NCI-H345 (cell line): ENCODE data around the gene PSAP.
A peak's percentile ranks its signal among the peaks of the same experiment; 100 is the strongest.

Source experiments
- DNase-seq: peaks from one replicate; lab custom pipeline; 2025; lab: John Stamatoyannopoulos, UW

Gene PSAP

DNA sequence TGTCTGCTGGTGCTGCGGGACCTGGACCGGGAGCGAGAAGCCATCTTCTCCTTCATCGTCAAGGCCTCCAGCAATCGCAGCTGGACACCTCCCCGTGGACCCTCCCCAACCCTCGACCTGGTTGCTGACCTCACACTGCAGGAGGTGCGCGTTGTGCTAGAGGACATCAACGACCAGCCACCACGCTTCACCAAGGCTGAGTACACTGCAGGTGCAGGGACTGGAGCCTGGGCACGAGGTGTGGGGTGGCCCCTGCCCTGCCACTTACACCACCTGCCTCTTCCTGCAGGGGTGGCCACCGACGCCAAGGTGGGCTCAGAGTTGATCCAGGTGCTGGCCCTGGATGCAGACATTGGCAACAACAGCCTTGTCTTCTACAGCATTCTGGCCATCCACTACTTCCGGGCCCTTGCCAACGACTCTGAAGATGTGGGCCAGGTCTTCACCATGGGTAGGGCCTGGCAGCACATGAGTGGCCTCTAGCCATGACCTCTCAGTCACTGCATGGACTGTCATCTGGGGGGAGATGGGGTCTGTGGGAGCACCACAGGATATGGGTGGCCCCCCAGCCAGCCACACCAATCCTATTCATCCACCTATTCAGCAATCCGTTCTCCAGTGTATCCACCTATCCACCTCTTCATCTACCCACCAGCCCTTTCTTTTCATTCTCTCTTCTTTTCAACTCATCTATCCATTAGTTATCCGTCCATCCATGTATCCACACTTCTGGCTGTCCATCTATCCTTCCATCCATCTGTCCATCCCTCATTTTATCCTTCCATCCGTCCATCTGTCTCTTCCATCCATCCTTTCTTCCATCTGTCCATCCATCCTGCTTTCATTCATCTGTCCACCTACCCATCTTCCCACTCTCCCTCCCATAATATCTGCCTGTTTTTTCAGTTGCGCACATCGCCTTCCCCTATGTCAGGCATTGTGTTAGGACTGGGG, 43.2 kb downstream of the PSAP start:
- no peak for DNase-seq

DNA sequence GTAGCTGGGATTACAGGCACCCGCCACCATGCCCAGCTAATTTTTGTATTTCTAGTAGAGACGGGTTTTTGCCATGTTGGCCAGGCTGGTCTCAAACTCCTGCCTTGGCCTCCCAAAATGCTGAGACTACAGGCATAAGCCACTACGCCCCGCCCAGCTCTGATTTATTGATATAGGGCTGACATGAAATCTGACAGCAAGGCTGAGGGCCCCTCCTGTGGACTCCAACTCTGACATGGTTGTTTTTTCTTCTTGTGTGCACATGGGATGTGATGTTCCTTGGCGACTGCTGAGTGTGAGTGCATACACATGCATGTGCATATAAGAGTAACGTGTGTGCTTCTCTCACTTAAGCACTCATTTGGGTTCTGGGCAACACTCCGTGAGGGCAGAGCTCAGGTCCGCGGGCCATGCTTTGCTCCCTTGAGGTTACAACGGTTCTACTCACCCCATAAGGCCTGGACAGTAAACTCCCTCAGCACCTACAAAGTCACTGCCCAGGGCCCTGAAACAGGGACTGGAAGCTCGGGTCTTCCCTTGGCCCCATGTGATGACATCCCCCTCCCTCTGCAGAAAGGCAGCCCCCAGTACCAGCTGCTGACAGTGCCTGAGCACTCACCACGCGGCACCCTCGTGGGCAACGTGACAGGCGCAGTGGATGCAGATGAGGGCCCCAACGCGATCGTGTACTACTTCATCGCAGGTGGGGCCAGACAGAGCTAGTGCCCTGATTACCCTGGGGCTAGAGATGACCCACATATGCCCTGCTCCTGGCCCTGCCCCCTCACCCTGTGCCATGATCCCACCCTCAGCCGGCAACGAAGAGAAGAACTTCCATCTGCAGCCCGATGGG, 44.1 kb downstream of the PSAP start:
- no peak for DNase-seq

DNA sequence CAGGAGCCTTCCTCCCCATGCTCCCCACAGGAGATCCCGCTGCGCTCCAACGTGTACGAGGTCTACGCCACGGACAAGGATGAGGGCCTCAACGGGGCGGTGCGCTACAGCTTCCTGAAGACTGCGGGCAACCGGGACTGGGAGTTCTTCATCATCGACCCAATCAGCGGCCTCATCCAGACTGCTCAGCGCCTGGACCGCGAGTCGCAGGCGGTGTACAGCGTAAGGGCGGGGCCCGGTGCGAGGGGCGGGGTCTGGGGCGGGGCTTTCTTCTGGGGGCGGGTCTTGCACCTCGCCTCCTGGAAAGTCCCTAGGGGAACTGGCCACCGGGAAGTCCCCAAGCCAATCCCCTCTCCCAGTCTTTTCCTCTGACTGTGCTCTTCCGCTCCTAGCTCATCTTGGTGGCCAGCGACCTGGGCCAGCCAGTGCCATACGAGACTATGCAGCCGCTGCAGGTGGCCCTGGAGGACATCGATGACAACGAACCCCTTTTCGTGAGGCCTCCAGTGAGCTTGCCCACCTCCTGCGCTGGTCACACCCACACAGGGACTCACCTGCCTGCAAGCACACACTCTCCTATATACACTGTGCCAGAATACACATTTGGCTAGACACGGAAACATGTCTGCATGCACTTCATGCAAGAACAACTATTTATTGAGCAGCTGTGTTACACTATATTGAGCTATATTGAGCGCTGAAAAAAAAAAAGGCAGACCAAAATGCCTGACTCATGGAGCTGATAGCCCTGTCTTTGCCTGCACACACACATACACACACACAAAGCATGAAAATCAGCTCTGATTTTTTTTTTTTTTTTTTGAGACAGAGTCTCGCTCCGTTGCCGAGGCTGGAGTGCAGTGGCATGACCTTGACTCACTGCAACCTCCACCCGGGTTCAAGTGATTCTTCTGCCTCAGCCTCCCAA, 45.0 kb downstream of the PSAP start:
- peak; percentile 5 for DNase-seq

DNA sequence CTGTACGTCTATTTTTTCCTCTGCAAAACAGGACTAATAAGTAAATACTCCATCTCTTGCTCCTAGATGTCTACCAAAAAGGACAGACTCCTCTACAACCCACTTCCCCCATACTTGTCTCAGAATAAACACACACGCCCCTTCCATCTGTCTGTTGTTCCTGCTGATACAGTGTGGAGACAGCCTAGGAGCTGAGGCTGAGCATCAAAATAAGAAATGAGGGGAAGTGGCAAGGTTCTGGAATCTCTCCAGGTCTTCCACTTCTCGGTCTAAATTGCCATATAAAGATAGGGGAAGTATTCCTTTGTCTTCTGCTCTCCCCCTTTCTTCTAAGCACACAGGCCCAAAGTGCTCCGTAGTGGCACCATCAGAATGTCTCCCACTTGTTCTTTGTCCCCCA, 47.0 kb downstream of the PSAP start:
- DNase-seq = no peak

DNA sequence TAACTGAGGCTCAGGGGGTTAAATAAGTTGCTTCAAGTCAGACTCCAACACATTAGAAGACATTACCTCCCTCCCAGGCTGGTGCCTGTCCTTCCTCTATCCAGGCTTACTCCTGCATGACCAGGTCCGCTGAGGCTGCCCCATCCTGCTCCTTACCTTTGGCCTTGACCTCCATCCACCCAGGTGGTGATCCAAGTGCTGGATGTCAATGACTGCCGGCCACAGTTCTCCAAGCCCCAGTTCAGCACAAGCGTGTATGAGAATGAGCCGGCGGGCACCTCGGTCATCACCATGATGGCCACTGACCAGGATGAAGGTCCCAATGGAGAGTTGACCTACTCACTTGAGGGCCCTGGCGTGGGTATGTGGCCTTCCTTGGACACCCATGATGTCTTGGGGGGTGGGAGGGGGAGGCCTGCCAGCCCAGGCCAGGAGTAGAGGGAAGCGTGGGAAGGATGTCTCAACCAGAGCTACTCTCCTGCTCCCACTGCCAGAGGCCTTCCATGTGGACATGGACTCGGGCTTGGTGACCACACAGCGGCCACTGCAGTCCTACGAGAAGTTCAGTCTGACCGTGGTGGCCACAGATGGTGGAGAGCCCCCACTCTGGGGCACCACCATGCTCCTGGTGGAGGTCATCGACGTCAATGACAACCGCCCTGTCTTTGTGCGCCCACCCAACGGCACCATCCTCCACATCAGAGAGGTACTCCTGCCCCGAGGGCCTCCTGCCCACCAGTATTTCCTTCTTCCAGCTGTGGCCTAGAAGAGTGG, 48.1 kb downstream of the PSAP start:
- DNase-seq = no peak

DNA sequence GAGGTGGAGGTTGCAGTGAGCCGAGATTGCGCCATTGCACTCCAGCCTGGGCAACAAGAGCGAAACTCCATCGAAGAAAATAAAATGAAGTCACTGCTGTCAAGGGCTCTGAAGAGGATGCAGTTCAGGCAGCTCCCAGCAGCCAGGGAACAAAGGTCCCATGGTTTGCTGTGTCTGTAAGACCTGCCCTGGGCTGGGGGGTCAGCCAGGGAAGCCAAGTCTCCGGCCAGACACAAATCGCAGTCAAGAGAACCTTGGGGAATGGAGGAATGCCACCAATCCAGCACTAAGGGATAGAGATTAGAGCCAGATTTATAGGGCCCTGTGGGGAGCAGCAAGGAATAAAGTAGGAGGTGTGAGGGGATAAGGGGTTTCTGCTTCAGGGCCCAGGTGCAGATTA, 48.8 kb downstream of the PSAP start:
- DNase-seq = no peak

DNA sequence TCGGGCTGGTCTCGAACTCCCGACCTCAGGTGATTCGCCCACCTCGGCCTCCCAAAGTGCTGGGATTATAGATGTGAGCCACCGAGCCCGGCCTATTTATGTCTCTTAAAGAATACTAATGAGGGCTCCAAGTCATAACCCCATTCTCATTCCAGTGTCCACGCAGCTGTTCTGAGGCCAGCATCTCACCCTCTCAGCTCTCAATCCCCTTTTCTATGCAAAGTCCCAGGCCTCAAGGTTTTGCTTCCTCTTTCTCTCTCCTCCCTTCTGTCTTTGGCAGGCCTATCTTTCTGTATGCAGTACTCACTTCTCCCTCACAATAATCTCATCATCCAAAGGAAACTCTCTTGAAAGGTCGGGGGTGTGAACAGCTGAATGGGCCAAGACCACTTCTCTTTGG, 49.7 kb downstream of the PSAP start:
- no peak for DNase-seq

DNA sequence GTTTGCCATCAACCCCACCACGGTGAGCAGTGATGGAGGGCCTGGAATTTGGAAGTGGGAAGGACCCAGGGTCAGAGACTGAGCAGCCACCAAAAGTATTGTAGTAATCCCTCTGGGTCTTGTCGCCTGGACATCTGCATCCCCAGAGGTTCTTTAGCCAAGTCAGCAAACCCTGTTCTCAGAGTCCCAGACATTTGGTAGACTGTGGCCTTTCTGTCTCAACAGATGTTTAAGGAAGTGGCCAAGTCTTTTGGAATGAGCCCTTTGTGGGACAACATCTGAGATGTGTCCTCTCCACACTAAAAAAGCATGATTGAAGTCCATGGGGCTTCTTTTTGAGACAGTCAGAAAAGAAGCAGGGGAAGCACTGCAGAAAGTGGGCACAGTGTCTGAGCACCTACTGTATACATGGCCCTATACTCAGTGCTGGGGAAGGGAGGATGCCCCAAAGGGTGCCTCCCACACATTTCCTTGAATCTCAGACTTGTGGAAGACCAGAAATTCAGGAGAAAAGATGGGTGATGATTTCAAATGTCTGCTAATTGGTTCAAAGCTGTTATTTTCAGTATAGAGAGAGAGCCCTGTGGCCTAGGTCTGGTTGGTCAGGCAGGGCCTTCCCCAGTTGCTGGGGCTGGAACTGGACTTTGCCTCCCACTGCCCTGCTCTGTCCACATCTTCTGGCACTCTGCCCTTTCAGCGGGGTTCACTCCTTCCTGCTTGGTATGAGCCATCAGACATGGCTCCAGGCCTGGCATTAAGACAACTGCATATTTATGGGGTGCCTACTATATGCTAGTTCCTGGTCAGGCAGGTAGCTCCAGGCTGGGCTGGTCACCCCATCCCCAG, 51.2 kb downstream of the PSAP start:
- DNase-seq = no peak

DNA sequence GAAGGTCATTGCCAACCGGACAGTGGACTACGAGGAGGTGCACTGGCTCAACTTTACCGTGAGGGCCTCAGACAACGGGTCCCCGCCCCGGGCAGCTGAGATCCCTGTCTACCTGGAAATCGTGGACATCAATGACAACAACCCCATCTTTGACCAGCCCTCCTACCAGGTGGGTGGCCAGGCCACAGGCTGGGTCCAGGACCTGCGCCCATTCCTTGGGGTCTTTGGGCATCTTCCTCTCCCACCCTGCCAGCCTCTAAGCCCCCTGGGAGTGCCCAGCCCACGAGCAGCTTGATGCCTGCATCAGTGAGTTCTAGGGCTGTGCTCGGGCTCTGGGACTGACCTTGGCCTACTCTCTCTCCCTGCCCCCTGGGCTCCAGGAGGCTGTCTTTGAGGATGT, 51.9 kb downstream of the PSAP start:
- no peak for DNase-seq

DNA sequence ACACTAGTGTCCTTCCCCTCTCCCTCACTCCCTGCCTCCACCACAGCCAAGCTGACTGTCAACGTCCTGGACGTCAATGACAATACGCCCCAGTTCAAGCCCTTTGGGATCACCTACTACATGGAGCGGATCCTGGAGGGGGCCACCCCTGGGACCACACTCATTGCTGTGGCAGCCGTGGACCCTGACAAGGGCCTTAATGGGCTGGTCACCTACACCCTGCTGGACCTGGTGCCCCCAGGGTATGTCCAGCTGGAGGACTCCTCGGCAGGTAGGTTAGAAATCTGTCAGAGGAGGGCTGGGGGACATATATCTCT, 52.8 kb downstream of the PSAP start:
- no peak for DNase-seq

DNA sequence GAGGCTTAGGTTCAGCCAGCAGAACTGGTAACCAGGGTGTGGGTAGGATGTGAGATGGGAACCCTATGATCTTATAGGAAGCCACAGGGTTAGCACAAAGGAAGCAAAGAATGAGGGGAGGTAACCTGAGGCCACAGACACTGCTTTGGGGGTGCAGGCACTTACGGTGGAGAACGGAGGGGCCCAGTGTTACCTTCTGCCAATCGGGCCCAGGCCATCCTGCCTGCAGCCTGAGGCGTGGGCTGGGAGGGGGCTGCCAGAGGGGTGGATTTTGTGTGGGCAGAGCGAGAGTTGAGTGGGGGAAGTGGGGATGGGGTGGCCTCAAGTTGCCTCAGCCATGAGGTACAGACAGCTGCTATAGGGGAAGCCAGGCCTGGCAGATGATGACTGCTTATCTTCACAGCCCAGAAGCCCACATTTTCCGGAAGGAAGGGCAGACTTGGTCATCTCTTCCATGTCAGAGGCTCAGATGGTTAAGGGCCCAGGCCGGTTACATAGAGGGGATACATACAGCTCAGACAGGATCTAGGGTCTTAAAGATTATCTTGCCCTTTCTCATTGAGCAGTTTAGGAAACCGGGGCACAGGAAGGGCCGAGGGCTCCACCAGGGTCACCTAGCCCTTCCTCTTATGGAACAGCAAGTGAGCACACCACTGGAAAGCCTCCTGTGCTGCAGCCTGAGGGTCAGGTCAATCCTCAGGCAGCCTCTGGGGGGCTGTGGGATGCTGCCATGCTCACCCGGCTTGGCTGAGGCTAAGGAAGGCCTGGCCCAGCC, 53.3 kb downstream of the PSAP start:
- DNase-seq = no peak

DNA sequence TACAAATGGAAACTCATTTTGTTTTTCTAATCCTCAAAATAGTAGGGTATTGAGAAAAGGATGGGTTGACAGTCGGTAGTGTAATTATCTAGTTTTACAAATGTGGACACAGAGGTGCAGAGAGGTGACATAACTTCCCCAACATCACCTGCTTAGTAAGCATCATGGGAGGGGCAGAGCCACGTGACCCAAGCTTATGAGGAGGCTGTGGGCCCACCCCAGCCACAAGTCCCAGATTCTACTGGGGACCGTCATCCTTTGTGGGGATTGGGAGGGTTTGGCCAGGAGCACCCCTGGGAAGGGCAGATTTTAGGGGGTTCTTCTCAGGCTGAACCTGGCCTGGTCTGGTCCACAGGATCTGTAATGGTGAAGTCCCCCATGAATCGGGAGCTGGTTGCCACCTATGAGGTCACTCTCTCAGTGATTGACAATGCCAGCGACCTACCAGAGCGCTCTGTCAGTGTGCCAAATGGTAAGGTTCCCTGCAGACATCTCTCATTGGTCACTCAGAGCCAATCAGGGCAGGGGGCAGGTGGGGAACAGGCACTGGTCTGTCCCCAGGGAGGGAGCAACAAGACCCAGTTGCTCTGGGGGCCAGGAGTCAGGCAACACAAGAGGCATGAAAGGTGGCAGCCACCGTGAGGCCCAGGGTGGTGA, 54.2 kb downstream of the PSAP start:
- DNase-seq = no peak

DNA sequence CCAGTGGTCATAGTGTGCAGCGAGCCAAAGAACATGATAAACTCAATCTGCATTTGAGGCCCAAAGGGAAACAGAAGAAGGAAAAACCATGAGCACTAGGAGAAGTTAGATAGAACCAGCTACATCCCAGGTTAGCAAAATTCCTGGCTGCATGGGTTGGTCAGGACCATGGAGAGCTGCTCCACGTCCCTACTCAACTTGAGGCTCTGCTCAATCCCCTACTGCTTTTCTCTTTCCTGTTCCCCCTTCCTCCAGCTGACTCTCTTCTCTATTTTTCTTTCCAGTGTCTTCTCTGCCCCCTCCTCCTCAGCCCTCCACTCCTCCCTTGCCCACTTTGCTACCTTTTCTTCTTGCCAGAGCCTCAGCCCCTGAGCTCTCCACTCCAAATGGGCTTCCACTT, 55.8 kb downstream of the PSAP start:
- no peak for DNase-seq

DNA sequence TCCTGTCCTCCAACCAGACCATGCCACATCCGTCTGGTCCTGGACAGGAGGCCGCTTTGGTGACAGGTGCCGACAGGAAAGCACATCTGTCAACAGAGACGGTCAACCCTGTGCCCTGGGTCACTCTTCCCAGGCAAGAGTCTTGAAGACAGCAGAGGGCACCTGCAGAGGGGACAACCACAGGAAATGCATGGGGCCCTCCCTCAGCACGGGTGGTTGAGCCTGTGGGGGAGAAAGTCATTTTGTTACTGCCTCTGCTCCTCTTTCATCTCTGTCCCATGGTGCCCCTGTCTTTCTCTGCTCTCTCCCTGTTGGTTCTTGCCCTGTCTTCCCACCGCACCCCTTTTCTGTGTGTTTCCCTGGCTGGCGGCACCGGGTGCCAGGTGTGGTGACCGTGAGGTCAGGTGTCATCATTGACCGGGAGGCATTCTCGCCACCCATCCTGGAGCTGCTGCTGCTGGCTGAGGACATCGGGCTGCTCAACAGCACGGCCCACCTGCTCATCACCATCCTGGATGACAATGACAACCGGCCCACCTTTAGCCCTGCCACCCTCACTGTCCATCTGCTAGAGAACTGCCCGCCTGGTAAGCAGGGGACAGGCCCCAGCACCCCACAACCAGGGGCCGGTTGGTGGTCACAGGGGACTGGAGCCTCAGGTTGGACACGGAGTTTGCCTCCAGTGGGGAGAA, 60.2 kb downstream of the PSAP start:
- DNase-seq = no peak

DNA sequence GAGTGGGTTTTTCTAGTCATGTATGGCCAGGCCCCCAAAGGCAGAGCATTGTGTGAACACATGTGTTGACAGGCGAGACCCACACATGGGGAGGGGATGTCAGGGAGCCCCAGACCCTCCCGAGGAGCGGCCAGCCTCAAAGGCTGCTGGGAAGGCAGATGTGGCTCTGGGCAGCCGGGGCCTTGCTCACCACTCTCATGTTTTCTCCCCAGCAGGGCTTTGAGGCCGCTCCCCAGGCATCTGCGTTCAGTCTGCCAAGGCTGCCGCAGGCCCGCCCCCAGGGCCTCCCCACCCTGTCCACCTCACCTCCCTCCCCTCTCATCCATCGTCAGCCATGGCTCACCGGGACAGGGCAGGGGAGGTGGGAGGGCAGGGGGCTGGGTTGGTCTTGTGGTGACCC, 61.2 kb downstream of the PSAP start:
- DNase-seq = no peak

DNA sequence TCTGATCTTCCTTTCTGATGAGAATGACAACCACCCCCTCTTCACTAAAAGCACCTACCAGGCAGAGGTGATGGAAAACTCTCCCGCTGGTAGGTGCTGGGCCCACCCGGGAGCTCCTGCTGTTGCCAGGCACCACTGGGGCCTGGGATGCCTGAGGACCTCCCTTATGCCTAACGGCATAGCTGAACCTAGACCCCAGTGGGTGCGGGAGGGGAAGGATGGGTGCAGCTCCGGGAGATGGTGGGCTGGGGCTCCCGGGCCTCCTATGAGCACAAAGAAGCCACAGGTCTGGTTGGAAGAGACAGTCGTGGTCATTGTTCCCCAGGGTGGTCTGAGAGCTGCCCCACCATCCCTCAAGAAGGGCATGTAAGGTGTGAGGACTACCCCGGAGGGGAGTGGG, 62.1 kb downstream of the PSAP start:
- no peak for DNase-seq

DNA sequence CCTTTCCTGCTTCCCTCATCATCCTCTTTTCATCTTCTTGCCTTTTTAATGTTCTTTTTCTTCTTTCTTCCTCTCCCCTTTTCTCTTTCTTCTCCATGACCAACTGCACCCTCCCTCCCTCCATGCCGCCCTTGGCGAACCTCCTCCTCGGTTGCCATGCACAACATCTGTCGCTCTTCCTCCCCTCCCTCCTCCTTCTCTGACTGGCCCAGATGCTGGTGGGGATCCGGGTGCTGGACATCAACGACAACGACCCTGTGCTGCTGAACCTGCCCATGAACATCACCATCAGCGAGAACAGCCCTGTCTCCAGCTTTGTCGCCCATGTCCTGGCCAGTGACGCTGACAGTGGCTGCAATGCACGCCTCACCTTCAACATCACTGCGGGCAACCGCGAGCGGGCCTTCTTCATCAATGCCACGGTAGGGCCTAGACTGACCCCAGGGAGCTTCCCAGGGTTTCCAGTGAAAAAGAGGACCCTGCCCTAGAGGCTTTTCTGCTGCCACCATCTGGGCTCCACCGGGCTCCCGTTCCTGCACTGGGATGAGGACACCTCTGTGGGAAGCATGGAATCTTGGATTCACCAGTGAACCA, 66.3 kb downstream of the PSAP start:
- no peak for DNase-seq
